ENCODE data around the gene MRNIP. TPM values are rescaled to one million over a fixed set of nuclear protein-coding genes. Genes with fewer than 3 reads are reported as not detected.
A peak's percentile ranks its signal among the peaks of the same experiment; 100 is the strongest.

The MRNIP gene
- total and polyA plus RNA-seq, 8 donors = 8.0 to 46.0 (median 27.1) TPM

GRCh38 chr5:179870952-179871351 lies 12.3 kb upstream of the MRNIP start:
- Histone ChIP-seq H3K27ac (no peak overlapping the region), H3K4me3 (no peak overlapping the region), H3K4me1 (no peaks in the 10 kb centered on the region), H3K27me3 (no peaks in the 10 kb centered on the region), H3K36me3 (peaks cover 54 to 97% (median 97%) of the 10 kb centered on the region in 4 donors), H3K9me3 (no peaks in the 10 kb centered on the region)
- WGBS, 5 donors = 91 to 100% (median 98%) methylated on average over 3 of the region's 3 CpGs
- DNase-seq = no peak
- TF ChIP-seq EP300 (IDR thresholded peaks at IDR 0.05) = no peak
- no peak for TF ChIP-seq CTCF (IDR thresholded peaks at IDR 0.05)
- no peak for TF ChIP-seq POLR2AphosphoS5 (IDR thresholded peaks at IDR 0.05)
- TF ChIP-seq POLR2A (IDR thresholded peaks at IDR 0.05) = no peak
- intact Hi-C loops (cut with DNase I; ENCODE audit: low total_unique reads) = no loop called here

GRCh38 chr5:179870403-179870903 lies 11.8 kb upstream of the MRNIP start:
- peak; percentile 48 to 62 for DNase-seq
- intact Hi-C loops (cut with DNase I; ENCODE audit: low total_unique reads) = no loop called here
- peaks cover 49 to 97% (median 97%) of the 10 kb centered on the region in 4 donors for H3K36me3 ChIP-seq
- WGBS, 5 donors = 78 to 88% (median 84%) methylated on average over 12 to 17 of the region's 17 CpGs
- H3K27ac ChIP-seq = no peak overlapping the region
- TF ChIP-seq POLR2AphosphoS5 (IDR thresholded peaks at IDR 0.05) = no peak
- no peak for TF ChIP-seq EP300 (IDR thresholded peaks at IDR 0.05)
- TF ChIP-seq POLR2A (IDR thresholded peaks at IDR 0.05) = no peak
- peak in 1 of 7 experiments; percentile 10 for TF ChIP-seq CTCF (IDR thresholded peaks at IDR 0.05)
- H3K27me3 ChIP-seq = no peaks in the 10 kb centered on the region
- no peak overlapping the region for H3K4me3 ChIP-seq
- no peaks in the 10 kb centered on the region for H3K9me3 ChIP-seq
- H3K4me1 ChIP-seq = no peaks in the 10 kb centered on the region

GRCh38 chr5:179869641-179870402 lies 11.2 kb upstream of the MRNIP start:
- DNase-seq = no peak
- H3K9me3 ChIP-seq = no peaks in the 10 kb centered on the region
- intact Hi-C loops (cut with DNase I; ENCODE audit: low total_unique reads) = no loop called here
- H3K27me3 ChIP-seq = no peaks in the 10 kb centered on the region
- no peak overlapping the region for H3K4me3 ChIP-seq
- peaks cover 49 to 97% (median 97%) of the 10 kb centered on the region in 4 donors for H3K36me3 ChIP-seq
- H3K4me1 ChIP-seq = no peaks in the 10 kb centered on the region
- 86 to 92% (median 89%) methylated on average over 12 to 16 of the region's 16 CpGs for WGBS, 5 donors
- TF ChIP-seq POLR2A (IDR thresholded peaks at IDR 0.05) (no peak), POLR2AphosphoS5 (IDR thresholded peaks at IDR 0.05) (no peak), EP300 (IDR thresholded peaks at IDR 0.05) (no peak), CTCF (IDR thresholded peaks at IDR 0.05) (no peak)
- no peak overlapping the region for H3K27ac ChIP-seq

- H3K36me3 ChIP-seq = peaks cover 52 to 97% (median 97%) of the 10 kb centered on the region in 4 donors
- WGBS, 5 donors = 90 to 100% (median 94%) methylated on average over 1 to 5 of the region's 5 CpGs
- no peak for DNase-seq
These were observed 10.5 kb upstream of the MRNIP start for GRCh38 chr5:179869101-179869500.

More at GRCh38 chr5:179869101-179869500, 10.5 kb upstream of the MRNIP start:
- TF ChIP-seq POLR2A (IDR thresholded peaks at IDR 0.05) (no peak), EP300 (IDR thresholded peaks at IDR 0.05) (no peak), POLR2AphosphoS5 (IDR thresholded peaks at IDR 0.05) (no peak), CTCF (IDR thresholded peaks at IDR 0.05) (no peak)
- H3K4me3 ChIP-seq = no peak overlapping the region
- H3K4me1 ChIP-seq = no peaks in the 10 kb centered on the region
- intact Hi-C loops (cut with DNase I; ENCODE audit: low total_unique reads) = no loop called here
- no peak overlapping the region for H3K27ac ChIP-seq
- no peaks in the 10 kb centered on the region for H3K9me3 ChIP-seq
- no peaks in the 10 kb centered on the region for H3K27me3 ChIP-seq
